TTC549 (cell line): ENCODE data around the gene TPT1.
"Not testable (repeated sequence)": the region's sequence is repeated elsewhere in the genome, so short reads cannot be mapped to it uniquely, and the experiment has no call there.

Experiments used
- FAIRE-seq: peaks from 2 replicates; lab custom pipeline; 2012; peaks lifted over from hg19 to GRCh38; lab: Jason Lieb, UNC

Gene TPT1

DNA sequence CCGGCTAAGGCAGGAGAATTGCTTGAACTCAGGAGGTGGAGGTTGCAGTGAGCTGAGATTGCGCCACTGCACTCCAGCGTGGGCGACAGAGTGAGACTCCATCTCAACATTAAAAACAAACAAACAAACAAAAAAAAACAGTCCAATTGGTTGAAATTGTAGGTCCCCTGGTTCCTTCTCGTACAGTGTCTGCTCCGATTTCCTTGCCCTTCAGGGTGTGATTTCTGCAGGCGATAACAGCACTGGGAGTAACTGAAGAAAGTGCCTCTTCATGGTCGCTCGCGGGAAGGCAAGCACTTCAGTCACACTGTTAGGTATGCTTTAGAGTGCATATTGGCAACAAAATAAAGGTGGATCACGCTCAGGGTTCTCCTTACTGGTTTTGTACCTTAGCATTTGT lies 39.7 kb downstream of the TPT1 start:
- no peak for FAIRE-seq

GRCh38 chr13:45300190-45300985 lies 40.6 kb downstream of the TPT1 start:
- no peak for FAIRE-seq

DNA sequence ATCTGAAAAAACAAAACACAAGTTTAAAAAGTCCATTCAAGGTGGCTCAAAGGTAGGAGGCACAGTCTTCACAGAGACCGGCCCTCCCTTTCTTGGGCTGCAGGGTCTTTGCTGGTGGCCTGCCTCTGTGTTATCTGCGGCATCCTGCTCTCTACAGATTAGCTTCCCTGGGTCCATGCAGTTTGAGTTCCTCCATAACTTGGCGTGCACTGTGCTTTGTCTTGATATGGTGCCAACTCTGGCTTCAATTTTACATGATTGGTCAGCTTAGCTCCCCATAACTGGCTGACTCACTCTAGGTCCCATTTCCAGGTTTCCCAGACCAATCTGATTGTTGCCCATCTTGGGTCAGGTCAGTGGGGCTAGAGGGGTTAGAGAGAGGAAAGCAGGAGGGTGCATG lies 41.8 kb downstream of the TPT1 start:
- FAIRE-seq, result no peak

DNA sequence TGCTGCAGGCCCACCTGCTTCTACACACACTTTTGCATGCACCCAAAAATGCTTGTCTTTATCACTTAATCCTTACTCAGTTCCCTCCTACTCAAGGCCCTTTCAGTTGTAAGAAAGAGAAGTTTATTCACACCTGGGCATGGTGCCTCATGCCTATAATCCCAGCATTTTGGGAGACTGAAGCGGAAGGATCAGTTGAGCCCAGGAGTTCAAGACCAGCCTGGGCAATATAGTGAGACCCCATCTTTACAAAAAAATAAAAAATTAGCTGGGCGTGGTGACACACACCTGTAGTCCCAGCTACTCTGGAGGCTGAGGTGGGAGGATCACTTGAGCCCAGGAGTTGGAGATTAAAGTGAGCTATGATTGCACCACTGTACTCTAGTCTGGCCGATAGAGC lies 42.4 kb downstream of the TPT1 start:
- FAIRE-seq, result not testable (repeated sequence)

DNA sequence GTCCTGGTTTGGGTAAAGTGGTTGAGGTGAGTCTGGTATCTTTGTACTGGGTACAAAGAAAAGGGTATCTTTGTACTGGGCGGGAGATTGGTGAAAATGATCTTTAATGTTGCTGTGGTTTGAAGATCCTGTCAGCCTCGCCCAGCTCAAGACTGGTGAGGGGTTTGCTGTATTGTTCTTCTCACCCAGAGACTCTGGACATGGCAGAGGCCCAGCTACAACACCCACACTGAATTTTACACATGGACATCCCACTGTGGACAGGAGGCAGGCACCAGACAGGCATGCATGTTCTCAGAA lies 42.8 kb downstream of the TPT1 start:
- FAIRE-seq, result no peak

DNA sequence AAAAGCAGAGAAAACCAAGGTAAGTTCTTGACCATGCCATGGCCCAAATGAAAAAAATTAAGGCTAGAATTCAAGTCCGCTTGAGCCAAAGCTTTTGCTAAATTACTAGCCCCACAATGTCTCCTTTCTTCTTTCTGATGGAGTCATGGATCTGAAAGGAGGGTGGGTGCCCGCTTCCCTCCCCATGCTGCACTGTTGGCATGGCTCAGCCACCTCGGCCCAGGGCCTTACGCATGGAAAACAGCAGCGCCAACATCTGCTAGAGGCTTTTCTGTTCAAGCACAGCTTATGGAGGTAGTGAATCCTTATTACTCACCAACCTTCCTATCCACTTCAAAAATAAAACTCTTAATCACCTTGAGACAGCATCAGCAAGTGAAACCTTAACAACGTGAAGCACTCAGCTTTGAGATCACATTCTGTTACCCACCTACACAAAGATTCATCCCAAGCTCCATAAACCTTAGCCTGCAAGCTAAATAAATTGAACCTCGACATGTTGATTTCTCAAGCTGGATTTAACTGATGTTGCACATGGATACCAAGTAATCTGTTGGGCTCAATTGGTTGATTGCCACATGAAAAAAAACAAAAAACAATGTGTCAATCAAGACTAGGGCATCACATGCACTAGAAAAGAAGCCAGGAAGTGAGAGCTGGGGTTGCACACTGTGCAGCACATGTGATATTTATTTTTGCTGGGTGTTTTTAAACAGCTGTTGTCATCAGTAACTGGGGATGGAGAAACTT lies 43.4 kb downstream of the TPT1 start:
- no peak for FAIRE-seq

- FAIRE-seq, result no peak
These were observed 44.7 kb downstream of the TPT1 start for GRCh38 chr13:45296259-45296658.

DNA sequence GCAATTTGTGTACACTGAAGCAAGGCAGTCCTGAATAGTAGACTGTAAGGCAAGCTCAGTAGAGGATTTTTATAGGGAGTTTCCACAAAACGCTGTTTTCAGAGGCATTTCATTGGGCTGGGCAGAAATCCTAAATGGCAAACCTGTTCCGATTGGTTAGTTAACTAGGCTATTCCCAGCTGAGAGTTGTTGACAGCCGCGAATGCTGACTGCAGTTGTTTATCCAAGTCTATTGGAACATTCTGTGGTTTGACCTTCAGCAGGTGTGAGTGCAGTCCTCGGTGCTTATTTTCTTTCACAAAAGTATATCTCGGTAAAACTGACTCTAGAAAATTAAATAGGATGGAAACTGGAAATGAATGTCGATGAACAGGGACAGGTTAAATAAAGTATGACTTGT lies 45.4 kb downstream of the TPT1 start:
- FAIRE-seq, result no peak

- no peak for FAIRE-seq
These were observed 48.8 kb downstream of the TPT1 start for GRCh38 chr13:45292176-45292575.

DNA sequence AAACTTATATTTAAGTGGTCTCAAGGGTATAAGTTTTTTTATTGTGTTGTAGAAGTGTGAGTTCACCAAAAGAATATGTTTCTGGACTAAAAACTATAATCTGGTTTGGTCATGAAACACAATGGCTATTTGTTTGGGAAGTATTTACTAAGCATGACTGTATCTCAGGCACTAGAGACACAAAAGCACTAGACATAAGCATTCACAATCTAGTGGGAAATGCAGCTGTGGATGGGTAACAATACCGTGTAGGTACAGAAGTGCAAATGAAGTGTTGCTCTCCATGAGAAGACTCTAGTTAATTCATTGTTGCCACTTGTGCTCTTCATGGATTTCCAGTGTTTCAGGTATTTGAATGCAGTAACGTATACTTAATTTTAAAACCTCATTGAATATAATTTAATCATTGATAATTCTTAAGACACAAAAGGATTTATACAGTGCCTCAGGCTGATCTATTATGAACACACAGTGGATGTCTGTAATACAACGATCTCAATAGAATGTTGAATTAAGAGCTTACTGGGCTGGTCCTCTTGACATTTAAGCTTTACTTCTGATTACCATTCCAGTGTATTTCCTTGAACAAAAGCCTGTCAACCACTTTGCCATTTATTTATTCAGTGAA lies 50.9 kb downstream of the TPT1 start:
- FAIRE-seq, result no peak
